ENCODE measurements around the gene KCNAB1. TPM values are rescaled to one million over a fixed set of nuclear protein-coding genes. Genes with fewer than 3 reads are reported as not detected.

The KCNAB1 gene
- total RNA-seq, 2 donors from 2014 or later: 0.26 TPM; not detected in 1

GRCh38 chr3:156527060-156527459 is 406.7 kb downstream of the KCNAB1 start:
- no peak for ATAC-seq
- DNase-seq: no peak
- peaks cover 24% of the 10 kb centered on the region for H3K4me1 Mint-ChIP-seq
- H3K27me3 Mint-ChIP-seq: no peaks in the 10 kb centered on the region
- no peak overlapping the region for H3K27ac Mint-ChIP-seq
- no peak overlapping the region for H3K4me3 Mint-ChIP-seq
- no peaks in the 10 kb centered on the region for H3K9me3 ChIP-seq (ENCODE audit: control insufficient read depth, low read length, poor library complexity, severe bottlenecking)
- H3K36me3 Mint-ChIP-seq (ENCODE audit: low read depth): peaks cover 17% of the 10 kb centered on the region

GRCh38 chr3:156530980-156531379 is 410.6 kb downstream of the KCNAB1 start:
- DNase-seq (no peak), ATAC-seq (no peak)
- Mint-ChIP-seq H3K27ac (no peak overlapping the region), H3K4me1 (peaks cover 26% of the 10 kb centered on the region), H3K36me3 (ENCODE audit: low read depth) (peaks cover 26% of the 10 kb centered on the region), H3K27me3 (no peaks in the 10 kb centered on the region), H3K4me3 (no peak overlapping the region)
- H3K9me3 ChIP-seq (ENCODE audit: control insufficient read depth, low read length, poor library complexity, severe bottlenecking): no peaks in the 10 kb centered on the region

DNA sequence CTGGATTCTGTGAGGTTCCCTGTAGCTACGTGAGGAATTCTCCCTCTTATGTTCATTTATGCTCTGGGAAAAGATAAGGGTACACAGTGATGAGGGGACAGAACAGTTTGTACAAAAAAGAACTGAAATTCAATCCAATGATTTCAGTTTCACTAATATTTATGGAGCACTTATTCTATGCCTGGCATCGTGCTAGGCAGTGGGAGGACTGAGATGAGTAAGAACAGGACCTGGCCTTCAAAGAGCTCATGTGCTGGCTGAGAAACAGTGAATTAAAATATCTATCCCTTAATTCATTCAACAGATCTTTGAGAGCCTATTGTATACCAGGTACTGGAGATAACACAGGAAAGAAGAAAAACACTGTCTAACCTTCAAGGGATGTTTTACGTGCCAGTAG is 412.4 kb downstream of the KCNAB1 start:
- Mint-ChIP-seq H3K36me3 (ENCODE audit: low read depth) (peaks cover 26% of the 10 kb centered on the region), H3K4me3 (no peak overlapping the region), H3K27ac (no peak overlapping the region), H3K27me3 (no peaks in the 10 kb centered on the region), H3K4me1 (peaks cover 27% of the 10 kb centered on the region)
- H3K9me3 ChIP-seq (ENCODE audit: control insufficient read depth, low read length, poor library complexity, severe bottlenecking): no peaks in the 10 kb centered on the region
- ATAC-seq (no peak), DNase-seq (no peak)

DNA sequence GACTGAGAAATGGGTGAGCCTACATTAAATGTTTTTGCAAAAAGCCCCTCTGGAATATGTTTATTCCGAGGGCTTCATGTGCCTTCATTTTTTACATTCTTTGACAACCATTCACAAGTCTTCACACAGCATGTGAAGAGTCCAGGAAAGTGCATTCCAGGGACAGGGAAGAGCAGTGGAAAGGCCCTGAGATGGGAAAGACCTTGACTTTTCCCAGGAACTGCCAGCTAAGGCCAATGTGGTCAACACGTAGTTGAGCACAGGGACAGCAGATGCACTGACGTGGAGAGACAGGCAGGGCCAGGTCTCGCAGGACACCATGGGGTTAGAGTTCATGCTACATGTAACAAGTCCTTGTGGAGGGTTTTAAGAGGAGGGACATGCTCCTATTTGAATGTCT is 412.8 kb downstream of the KCNAB1 start:
- Mint-ChIP-seq H3K36me3 (ENCODE audit: low read depth) (peaks cover 26% of the 10 kb centered on the region), H3K4me1 (peaks cover 25% of the 10 kb centered on the region), H3K27me3 (no peaks in the 10 kb centered on the region), H3K4me3 (peak overlapping the region; percentile 47), H3K27ac (no peak overlapping the region)
- DNase-seq: no peak
- H3K9me3 ChIP-seq (ENCODE audit: control insufficient read depth, low read length, poor library complexity, severe bottlenecking): no peaks in the 10 kb centered on the region
- no peak for ATAC-seq

- peaks cover 15% of the 10 kb centered on the region for H3K4me1 Mint-ChIP-seq
- no peak overlapping the region for H3K4me3 Mint-ChIP-seq
- H3K27me3 Mint-ChIP-seq: no peaks in the 10 kb centered on the region
- no peak for ATAC-seq
- H3K36me3 Mint-ChIP-seq (ENCODE audit: low read depth): peaks cover 17% of the 10 kb centered on the region
- H3K9me3 ChIP-seq (ENCODE audit: control insufficient read depth, low read length, poor library complexity, severe bottlenecking): no peaks in the 10 kb centered on the region
- H3K27ac Mint-ChIP-seq: peak overlapping the region; percentile 70
- DNase-seq: no peak
Observed at GRCh38 chr3:156535162-156535627, 414.8 kb downstream of the KCNAB1 start.

DNA sequence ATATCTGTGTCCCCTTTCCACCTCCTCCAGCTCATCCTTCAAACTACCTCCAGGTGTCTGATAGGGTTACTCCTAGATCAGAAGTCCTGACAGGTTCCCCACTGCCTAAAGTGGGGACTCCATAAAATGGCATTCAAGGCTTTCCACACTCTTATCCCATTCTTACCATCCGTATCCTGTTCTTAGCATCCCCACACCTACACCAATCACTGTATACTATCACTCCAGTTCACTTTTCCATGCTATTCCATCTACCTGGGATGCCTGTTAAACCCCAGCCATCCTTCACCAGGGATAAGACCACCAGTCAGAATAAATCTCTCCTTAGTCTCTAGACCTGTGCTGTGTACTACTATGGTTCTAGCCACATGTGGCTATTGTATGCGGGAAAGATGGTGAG is 415.4 kb downstream of the KCNAB1 start:
- DNase-seq (no peak), ATAC-seq (no peak)
- H3K27ac Mint-ChIP-seq: peak overlapping the region; percentile 70
- peaks cover 13% of the 10 kb centered on the region for H3K36me3 Mint-ChIP-seq (ENCODE audit: low read depth)
- H3K27me3 Mint-ChIP-seq: no peaks in the 10 kb centered on the region
- peaks cover 13% of the 10 kb centered on the region for H3K4me1 Mint-ChIP-seq
- H3K9me3 ChIP-seq (ENCODE audit: control insufficient read depth, low read length, poor library complexity, severe bottlenecking): no peaks in the 10 kb centered on the region
- H3K4me3 Mint-ChIP-seq: no peak overlapping the region

DNA sequence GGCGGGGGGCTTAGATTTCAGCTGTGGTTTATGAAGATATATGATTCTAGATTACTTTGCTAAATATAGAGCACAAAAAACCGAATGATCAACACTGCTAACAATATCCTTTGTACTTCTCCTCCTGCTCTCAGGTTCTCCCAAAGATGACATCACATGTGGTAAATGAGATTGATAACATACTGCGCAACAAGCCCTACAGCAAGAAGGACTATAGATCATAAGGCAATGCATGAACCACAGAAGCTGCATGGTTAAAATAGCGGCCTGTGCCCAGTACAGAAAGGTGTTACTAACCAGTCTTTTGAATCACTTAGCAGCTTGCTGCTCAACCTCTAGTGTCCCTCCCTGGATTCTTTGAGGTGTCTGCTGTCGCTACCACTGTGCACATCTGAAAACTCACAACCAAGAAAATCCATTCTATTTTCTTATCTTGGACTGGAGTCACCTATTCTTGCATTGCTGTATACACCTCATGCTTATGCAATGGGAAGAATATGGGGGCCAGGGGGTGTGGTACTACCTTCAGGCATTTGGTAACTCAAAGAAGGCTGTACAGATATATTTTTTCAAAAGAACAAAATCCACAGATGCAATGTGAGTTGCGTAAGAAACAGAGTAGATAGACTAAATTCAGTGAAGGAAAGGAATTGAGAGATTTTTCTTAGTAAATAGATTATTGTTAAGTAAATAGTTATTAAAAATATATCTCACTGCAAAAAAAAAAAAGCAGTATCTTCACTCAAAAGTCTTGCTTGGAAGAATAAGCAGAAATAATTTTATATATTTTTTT is 416.3 kb downstream of the KCNAB1 start:
- Mint-ChIP-seq H3K27ac (no peak overlapping the region), H3K27me3 (no peaks in the 10 kb centered on the region), H3K4me3 (no peak overlapping the region), H3K4me1 (peaks cover 13% of the 10 kb centered on the region), H3K36me3 (ENCODE audit: low read depth) (peaks cover 12% of the 10 kb centered on the region)
- DNase-seq (no peak), ATAC-seq (no peak)
- H3K9me3 ChIP-seq (ENCODE audit: control insufficient read depth, low read length, poor library complexity, severe bottlenecking): no peaks in the 10 kb centered on the region

GRCh38 chr3:156539051-156539450 is 418.7 kb downstream of the KCNAB1 start:
- H3K27me3 Mint-ChIP-seq: no peaks in the 10 kb centered on the region
- DNase-seq (no peak), ATAC-seq (no peak)
- no peaks in the 10 kb centered on the region for H3K9me3 ChIP-seq (ENCODE audit: control insufficient read depth, low read length, poor library complexity, severe bottlenecking)
- peaks cover 10% of the 10 kb centered on the region for H3K4me1 Mint-ChIP-seq
- H3K36me3 Mint-ChIP-seq (ENCODE audit: low read depth): peaks cover 7% of the 10 kb centered on the region
- H3K4me3 Mint-ChIP-seq: no peak overlapping the region
- H3K27ac Mint-ChIP-seq: no peak overlapping the region

- Mint-ChIP-seq H3K36me3 (ENCODE audit: low read depth) (peaks cover 7% of the 10 kb centered on the region), H3K4me1 (peaks cover 10% of the 10 kb centered on the region), H3K27me3 (no peaks in the 10 kb centered on the region), H3K27ac (no peak overlapping the region), H3K4me3 (no peak overlapping the region)
- no peak for DNase-seq
- no peaks in the 10 kb centered on the region for H3K9me3 ChIP-seq (ENCODE audit: control insufficient read depth, low read length, poor library complexity, severe bottlenecking)
- no peak for ATAC-seq
Observed at GRCh38 chr3:156539802-156540201, 419.4 kb downstream of the KCNAB1 start.

DNA sequence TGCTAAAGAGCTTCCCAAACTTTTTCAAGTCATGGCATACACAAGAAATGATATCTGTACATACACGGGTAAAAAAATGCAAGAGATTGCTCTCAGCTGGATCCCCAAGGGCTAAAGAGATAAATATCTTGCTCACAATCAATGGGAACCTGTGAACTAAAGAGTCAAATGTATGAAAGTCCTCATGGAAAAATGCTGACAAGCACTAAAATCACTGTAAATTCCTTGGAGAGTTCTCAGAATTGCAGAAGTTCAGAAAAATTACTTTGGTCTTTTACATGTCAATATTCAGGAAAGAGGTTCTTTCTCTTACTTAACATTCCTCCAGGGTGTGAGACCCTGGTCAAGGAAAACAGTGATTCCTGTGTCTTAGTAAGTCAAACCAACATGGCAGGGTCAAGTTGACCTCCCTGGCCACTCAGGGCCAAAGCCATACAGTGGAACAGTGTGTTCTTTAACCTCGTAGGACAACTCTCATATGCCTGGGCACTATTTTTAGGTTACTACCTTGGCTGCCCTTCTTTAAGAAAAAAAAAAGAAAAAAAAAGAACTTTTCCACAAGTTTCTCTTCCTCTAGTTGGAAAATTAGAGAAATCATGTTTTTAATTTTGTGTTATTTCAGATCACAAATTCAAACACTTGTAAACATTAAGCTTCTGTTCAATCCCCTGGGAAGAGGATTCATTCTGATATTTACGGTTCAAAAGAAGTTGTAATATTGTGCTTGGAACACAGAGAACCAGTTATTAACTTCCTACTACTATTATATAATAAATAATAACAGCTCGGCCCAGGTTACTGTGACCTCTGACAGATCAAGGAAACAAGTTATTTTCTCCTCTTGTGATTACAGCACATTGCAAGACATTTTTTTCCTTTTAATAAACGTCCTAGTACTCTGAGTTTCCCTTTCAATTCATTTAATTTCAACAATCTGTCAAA is 422.0 kb downstream of the KCNAB1 start:
- Mint-ChIP-seq H3K36me3 (ENCODE audit: low read depth) (no peaks in the 10 kb centered on the region), H3K4me3 (no peak overlapping the region), H3K27ac (no peak overlapping the region), H3K27me3 (no peaks in the 10 kb centered on the region), H3K4me1 (peaks cover 14% of the 10 kb centered on the region)
- ATAC-seq: no peak
- no peak for DNase-seq
- H3K9me3 ChIP-seq (ENCODE audit: control insufficient read depth, low read length, poor library complexity, severe bottlenecking): no peaks in the 10 kb centered on the region

DNA sequence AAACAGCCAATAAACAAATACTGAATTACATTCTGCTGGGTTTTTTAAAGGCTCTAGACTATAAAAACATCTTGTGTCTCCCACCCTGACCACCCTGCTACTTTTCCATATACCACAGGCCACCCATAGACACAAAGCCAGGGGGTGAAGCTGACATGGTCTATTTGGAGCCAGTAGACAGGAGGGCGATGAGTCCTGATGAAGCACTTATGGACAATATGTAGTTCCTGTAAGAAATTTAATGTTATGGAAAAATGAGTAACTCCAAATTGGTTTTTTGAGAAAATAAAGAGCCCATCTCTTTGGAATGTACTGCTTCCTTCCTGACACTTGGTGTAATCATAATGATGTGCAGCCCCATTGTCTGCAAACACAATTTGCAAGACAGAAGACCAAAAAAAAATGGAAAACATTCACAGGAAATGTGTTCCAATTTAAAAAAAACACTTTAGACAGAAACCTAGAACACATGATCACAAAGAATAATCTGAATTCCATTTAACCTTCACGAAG is 422.7 kb downstream of the KCNAB1 start:
- no peaks in the 10 kb centered on the region for H3K9me3 ChIP-seq (ENCODE audit: control insufficient read depth, low read length, poor library complexity, severe bottlenecking)
- peaks cover 14% of the 10 kb centered on the region for H3K4me1 Mint-ChIP-seq
- no peak overlapping the region for H3K27ac Mint-ChIP-seq
- no peaks in the 10 kb centered on the region for H3K27me3 Mint-ChIP-seq
- DNase-seq: no peak
- no peak overlapping the region for H3K4me3 Mint-ChIP-seq
- no peaks in the 10 kb centered on the region for H3K36me3 Mint-ChIP-seq (ENCODE audit: low read depth)
- ATAC-seq: no peak

- no peak overlapping the region for H3K4me3 Mint-ChIP-seq
- DNase-seq (no peak), ATAC-seq (no peak)
- peaks cover 10% of the 10 kb centered on the region for H3K36me3 Mint-ChIP-seq (ENCODE audit: low read depth)
- H3K27ac Mint-ChIP-seq: no peak overlapping the region
- no peaks in the 10 kb centered on the region for H3K9me3 ChIP-seq (ENCODE audit: control insufficient read depth, low read length, poor library complexity, severe bottlenecking)
- H3K27me3 Mint-ChIP-seq: no peaks in the 10 kb centered on the region
- peaks cover 42% of the 10 kb centered on the region for H3K4me1 Mint-ChIP-seq
Observed at GRCh38 chr3:156547637-156548036, 427.3 kb downstream of the KCNAB1 start.

- no peak for ATAC-seq
- H3K9me3 ChIP-seq (ENCODE audit: control insufficient read depth, low read length, poor library complexity, severe bottlenecking): no peaks in the 10 kb centered on the region
- Mint-ChIP-seq H3K4me1 (peaks cover 45% of the 10 kb centered on the region), H3K27me3 (no peaks in the 10 kb centered on the region), H3K27ac (peak overlapping the region; percentile 41), H3K36me3 (ENCODE audit: low read depth) (peaks cover 10% of the 10 kb centered on the region), H3K4me3 (no peak overlapping the region)
- DNase-seq: no peak
Observed at GRCh38 chr3:156548041-156548687, 427.8 kb downstream of the KCNAB1 start.
